Skeletal muscle satellite cell (primary cell): Measurements from ENCODE around the gene REPIN1.

ENCODE experiments used
- H3K27me3 ChIP-seq: 2 replicates; pipeline ENCODE4 v1.7.0; 2013; ENCODE audit warnings: low read length; ENCODE audit not compliant: control insufficient read depth, insufficient read depth
- H3K36me3 ChIP-seq: 2 replicates; pipeline ENCODE4 v1.7.0; 2013; ENCODE audit warnings: mild to moderate bottlenecking, control low read depth, low read length; ENCODE audit not compliant: insufficient read depth
- H3K4me1 ChIP-seq: 2 replicates; pipeline ENCODE4 v1.7.0; 2013; ENCODE audit warnings: low read length; ENCODE audit not compliant: control insufficient read depth, insufficient read depth
- H3K4me2 ChIP-seq: 2 replicates; pipeline ENCODE4 v1.7.0; 2013; ENCODE audit warnings: mild to moderate bottlenecking, low read length
- H3K4me3 ChIP-seq: 2 replicates; pipeline ENCODE4 v1.7.0; 2013; ENCODE audit warnings: low read length
- H3K9ac ChIP-seq: 2 replicates; pipeline ENCODE4 v1.7.0; 2013; ENCODE audit warnings: mild to moderate bottlenecking, low read depth, low read length, moderate library complexity
- H3K9me3 ChIP-seq: replicated peaks from 2 replicates; pipeline ENCODE4 v1.7.0; 2013; ENCODE audit warnings: mild to moderate bottlenecking, control low read depth, low read length

Gene REPIN1

DNA sequence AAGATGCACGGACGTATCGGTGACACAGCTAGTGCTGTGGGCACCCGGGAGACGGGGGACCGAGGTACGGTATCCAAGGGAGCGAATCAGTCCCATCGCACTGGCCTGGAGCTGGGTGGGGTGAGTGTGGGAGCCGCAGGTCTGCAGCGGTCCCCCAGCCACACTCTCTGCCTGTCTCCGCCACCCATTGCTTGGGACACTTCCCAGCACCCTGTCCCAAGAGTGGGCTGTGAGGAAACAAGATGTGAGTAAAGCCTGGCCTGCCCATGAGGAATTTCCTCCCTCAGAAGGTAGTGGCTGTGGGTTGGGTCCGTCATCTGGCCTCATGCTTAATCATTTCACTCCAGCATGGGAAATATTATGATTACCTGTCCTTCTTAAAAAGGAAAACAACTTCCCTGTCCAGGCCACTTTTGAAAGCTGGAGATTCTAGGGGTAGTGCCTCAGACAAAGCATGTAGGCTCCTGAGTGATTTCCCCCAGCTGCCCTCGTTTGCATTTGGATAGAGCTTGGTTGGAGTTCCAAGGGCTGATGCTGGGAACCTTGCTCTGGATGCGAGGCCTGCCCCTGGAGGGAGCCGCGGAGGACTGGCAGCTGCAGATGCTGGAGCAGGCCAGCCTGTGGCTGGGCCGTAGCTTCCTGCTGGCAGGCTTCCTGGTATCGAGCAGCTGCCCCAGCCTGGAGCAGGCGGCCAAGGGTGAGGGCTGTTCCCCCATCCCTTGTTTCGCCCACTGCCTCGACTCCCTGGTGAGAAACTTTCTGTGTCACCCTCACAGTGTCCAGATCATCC is 39.1 kb upstream of the REPIN1 start:
- Histone ChIP-seq H3K36me3 (no peaks in the 10 kb centered on the region), H3K27me3 (no peaks in the 10 kb centered on the region), H3K9ac (no peak overlapping the region), H3K4me1 (peaks cover 2% of the 10 kb centered on the region), H3K9me3 (no peaks in the 10 kb centered on the region), H3K4me3 (no peak overlapping the region), H3K4me2 (no peak overlapping the region)

DNA sequence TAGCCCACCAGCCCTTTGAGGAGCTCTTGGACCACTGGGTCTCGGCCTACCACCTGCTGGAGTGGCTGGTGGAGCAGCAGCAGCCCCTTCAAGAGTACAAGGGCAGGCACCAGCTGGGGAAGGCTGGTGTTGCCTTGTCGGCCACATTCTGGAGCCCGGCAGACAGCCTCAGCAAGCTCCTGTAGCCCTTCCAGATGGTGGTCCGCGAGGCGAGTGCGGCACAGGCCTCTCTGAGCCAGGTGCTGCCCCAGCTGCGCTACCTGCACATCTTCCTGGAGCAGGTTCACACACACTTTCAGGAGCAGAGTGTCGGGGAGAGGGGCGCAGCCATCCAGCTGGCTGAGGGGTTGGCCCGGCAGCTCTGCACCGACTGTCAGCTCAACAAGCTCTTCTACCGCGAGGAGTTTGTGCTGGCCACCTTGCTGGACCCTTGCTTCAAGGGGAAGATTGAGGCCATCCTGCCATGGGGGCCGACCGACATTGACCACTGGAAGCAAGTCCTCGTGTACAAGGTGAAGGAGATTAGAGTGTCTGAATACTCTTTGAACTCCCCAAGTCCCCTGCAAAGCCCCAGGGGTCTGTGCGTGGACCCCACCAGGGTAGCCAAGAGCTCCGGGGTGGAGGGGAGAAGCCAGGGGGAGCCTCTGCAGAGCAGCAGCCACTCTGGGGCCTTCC is 38.3 kb upstream of the REPIN1 start:
- H3K4me3 ChIP-seq = no peak overlapping the region
- H3K36me3 ChIP-seq = no peaks in the 10 kb centered on the region
- H3K27me3 ChIP-seq = no peaks in the 10 kb centered on the region
- H3K9ac ChIP-seq = no peak overlapping the region
- H3K4me1 ChIP-seq = peaks cover 2% of the 10 kb centered on the region
- H3K9me3 ChIP-seq = no peaks in the 10 kb centered on the region
- no peak overlapping the region for H3K4me2 ChIP-seq

DNA sequence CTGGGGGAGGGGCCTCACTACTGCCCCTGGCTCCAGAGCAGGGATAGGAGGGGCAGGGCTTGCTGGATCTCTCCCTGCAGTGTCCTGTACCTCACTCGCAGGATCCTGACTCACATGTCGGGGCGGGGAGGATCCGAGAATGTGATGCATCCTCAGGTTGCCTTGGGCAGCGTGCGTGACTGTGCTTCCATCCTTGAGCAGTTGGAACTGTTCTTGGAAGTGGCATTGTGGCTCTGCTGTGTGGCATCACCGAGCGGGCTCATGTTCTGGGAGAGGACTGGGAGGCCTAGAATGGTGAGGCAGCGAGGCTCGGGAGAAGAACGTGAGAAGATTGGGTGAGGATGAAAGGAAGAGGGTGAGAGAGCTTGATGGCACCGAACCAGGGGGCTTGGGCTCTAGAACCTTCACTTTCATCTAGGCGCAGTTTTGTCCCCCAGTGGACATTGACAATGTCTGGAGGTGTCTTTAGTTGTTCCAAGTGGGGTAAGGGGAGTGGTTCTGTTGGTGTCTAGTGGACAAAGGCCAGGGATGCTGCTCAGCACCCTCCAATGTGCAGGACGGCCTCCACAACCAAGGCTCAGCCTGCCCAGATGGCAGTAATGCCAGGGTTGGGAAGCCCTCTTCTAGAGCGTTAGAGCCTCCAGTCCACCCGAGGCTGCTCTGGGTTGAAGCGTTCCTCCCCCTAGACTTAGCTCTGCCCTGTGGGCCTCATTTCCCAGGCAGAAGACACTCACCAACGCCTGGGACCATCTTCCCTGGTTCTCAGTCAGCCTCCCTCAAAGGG is 35.6 kb upstream of the REPIN1 start:
- H3K4me1 ChIP-seq = peaks cover 2% of the 10 kb centered on the region
- H3K4me3 ChIP-seq = no peak overlapping the region
- no peak overlapping the region for H3K9ac ChIP-seq
- no peaks in the 10 kb centered on the region for H3K36me3 ChIP-seq
- H3K4me2 ChIP-seq = no peak overlapping the region
- H3K9me3 ChIP-seq = no peaks in the 10 kb centered on the region
- peaks cover 6% of the 10 kb centered on the region for H3K27me3 ChIP-seq

DNA sequence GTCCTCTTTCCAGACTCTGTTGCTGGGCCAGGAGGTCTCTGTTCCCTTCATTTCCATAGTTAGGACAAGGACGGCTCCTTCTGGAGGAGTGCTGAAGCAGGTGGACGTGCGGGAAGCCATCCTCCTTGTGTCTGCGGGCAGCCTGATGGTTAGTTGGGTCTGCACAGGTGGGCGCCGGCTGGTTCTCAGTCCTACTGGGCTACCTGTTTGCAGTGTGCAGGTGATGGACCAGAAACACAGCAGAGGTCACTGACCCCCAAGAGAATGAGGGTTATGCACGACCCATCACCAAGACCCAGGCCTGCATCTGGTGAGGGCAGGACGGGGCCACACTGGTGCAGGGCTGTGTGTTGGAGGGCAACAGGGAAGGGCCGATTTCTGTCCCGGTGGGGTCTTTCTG is 35.0 kb upstream of the REPIN1 start:
- no peak overlapping the region for H3K4me2 ChIP-seq
- H3K36me3 ChIP-seq = no peaks in the 10 kb centered on the region
- no peaks in the 10 kb centered on the region for H3K9me3 ChIP-seq

DNA sequence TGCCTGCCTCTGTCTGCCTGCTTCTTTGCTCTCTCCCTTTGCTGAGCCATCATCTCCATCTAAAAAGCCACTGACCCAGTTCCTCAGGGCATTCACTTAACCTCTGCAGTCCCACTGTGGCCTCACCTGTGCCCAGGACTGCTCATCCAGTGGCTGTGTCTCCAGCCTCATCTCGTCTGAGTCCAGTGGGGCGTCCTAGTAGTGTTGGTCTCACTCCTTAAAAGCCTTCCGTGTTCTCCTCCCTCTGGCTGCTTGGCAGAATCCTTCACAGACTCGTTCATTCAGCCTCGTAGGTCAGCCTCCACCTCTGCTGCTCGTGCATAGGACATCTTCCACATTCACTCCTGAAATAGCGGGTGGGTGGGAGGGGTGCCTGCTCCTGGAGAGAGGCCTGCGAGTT is 34.5 kb upstream of the REPIN1 start:
- H3K9me3 ChIP-seq = no peaks in the 10 kb centered on the region
- H3K9ac ChIP-seq = no peak overlapping the region
- H3K4me1 ChIP-seq = peaks cover 4% of the 10 kb centered on the region
- no peak overlapping the region for H3K4me3 ChIP-seq
- H3K4me2 ChIP-seq = no peak overlapping the region
- no peaks in the 10 kb centered on the region for H3K36me3 ChIP-seq
- H3K27me3 ChIP-seq = peaks cover 17% of the 10 kb centered on the region

More for the DNA sequence above, 35.0 kb upstream of the REPIN1 start:
- Histone ChIP-seq H3K4me1 (peaks cover 2% of the 10 kb centered on the region), H3K9ac (no peak overlapping the region), H3K27me3 (peaks cover 13% of the 10 kb centered on the region), H3K4me3 (no peak overlapping the region)

DNA sequence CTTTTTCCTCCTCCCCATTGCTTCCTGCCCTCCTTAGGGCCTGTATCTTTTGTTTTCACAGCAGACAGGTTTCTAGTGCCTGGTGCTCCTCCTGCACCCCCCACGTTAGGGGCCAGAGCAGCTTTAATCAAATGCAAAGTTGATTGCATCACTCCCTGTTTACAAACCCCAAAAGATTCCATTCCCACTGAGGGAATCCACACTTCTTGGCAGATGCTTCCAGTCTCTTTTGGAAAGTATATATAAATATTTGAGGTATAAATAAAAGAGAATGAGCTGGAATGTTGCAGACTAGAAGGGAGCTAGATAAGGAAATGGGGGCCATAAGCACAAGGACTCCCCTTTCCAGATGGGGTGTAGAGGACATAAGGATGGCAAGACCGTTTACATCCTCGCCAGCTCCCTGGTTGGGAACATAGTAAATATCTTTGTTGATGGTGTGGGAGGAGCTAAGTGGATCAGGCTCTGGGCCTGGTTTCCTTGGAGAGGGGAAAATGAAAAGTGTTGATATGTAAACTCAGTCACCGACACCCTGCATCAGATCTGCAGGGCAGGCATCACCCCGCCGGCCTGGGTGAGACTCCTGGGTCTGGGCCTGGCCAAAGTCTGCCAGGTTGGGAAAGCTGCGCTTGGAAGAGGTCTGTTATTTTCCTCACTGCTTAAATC is 33.4 kb upstream of the REPIN1 start:
- H3K36me3 ChIP-seq = no peaks in the 10 kb centered on the region
- peaks cover 12% of the 10 kb centered on the region for H3K4me1 ChIP-seq
- H3K4me2 ChIP-seq = no peak overlapping the region
- H3K9ac ChIP-seq = no peak overlapping the region
- no peak overlapping the region for H3K4me3 ChIP-seq
- no peaks in the 10 kb centered on the region for H3K9me3 ChIP-seq
- peaks cover 28% of the 10 kb centered on the region for H3K27me3 ChIP-seq

DNA sequence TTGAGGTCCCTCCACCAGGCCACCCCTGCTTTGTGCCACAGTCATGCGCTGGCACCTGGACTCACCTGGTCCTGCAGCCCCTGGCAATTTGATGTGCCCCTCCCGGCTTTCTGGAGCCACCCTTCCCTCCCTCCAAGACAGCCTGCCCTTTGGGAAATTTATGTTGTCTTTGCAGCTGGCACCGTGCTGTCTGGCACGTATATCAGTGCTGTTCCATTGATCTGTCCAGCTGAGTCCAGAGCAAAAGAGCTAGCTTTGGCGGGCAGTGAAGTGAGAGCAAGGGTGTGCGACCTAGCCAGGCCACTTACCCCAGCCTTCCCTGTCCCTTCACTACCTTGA is 32.9 kb upstream of the REPIN1 start:
- Histone ChIP-seq H3K4me2 (no peak overlapping the region), H3K9ac (no peak overlapping the region), H3K4me3 (no peak overlapping the region), H3K27me3 (peaks cover 30% of the 10 kb centered on the region), H3K36me3 (no peaks in the 10 kb centered on the region), H3K9me3 (no peaks in the 10 kb centered on the region), H3K4me1 (peaks cover 13% of the 10 kb centered on the region)

DNA sequence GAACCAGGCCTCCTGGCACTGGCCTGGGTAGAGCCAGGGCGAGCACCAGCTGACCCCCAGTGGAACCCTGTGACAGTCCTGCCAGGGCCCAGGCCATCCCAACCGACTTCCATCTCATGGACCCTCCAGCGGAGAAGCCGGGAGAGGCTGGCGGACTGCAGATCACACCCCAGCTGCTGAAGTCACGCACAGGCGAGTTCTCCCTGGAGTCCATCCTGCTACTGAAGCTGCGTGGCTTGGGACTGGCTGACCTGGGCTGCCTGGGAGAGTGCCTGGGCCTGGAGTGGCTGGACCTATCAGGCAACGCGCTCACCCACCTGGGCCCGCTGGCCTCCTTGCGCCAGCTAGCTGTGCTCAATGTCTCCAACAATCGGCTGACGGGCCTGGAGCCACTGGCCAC is 31.9 kb upstream of the REPIN1 start:
- H3K36me3 ChIP-seq = no peaks in the 10 kb centered on the region
- H3K9me3 ChIP-seq = no peaks in the 10 kb centered on the region
- no peak overlapping the region for H3K4me3 ChIP-seq
- H3K4me1 ChIP-seq = peaks cover 13% of the 10 kb centered on the region
- H3K9ac ChIP-seq = no peak overlapping the region
- no peak overlapping the region for H3K4me2 ChIP-seq
- peaks cover 37% of the 10 kb centered on the region for H3K27me3 ChIP-seq

DNA sequence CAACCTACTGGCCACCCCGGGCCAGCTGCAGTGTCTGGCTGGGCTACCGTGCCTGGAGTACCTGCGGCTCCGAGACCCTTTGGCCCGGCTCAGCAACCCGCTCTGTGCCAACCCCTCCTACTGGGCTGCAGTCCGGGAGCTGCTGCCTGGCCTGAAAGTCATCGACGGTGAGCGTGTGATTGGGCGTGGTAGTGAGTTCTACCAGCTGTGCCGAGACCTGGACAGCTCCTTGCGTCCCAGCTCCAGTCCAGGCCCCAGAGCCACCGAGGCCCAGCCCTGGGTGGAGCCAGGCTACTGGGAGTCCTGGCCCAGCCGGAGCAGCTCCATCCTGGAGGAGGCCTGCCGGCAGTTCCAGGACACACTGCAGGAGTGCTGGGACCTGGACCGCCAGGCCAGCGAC is 31.4 kb upstream of the REPIN1 start:
- H3K4me3 ChIP-seq = no peak overlapping the region
- H3K27me3 ChIP-seq = peaks cover 41% of the 10 kb centered on the region
- H3K9me3 ChIP-seq = no peaks in the 10 kb centered on the region
- H3K4me1 ChIP-seq = peaks cover 13% of the 10 kb centered on the region
- H3K4me2 ChIP-seq = no peak overlapping the region
- H3K9ac ChIP-seq = no peak overlapping the region
- H3K36me3 ChIP-seq = no peaks in the 10 kb centered on the region

DNA sequence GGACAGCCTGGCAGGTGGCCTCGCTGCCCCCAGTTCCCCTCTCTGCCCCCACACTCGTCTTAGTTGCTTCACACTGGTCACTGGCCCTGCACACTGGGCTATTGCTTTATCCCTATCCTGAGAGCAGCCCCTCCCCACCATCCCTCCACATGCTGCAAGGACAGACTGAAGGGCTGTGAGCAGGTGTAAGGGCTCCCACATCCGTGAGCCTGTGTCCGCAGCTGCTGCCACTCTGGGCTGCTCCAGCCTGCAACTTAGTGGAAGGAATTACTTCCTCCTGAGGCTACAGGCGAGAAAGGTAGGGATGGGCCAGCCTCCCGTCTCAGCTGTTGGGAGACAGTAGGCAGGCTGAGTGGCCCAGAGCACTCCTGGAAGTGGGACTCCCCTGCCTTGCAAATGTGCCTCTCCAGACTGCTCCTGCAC is 31.0 kb upstream of the REPIN1 start:
- peaks cover 13% of the 10 kb centered on the region for H3K4me1 ChIP-seq
- no peak overlapping the region for H3K9ac ChIP-seq
- H3K4me2 ChIP-seq = no peak overlapping the region
- H3K4me3 ChIP-seq = no peak overlapping the region
- no peaks in the 10 kb centered on the region for H3K36me3 ChIP-seq
- H3K9me3 ChIP-seq = no peaks in the 10 kb centered on the region
- peaks cover 46% of the 10 kb centered on the region for H3K27me3 ChIP-seq

DNA sequence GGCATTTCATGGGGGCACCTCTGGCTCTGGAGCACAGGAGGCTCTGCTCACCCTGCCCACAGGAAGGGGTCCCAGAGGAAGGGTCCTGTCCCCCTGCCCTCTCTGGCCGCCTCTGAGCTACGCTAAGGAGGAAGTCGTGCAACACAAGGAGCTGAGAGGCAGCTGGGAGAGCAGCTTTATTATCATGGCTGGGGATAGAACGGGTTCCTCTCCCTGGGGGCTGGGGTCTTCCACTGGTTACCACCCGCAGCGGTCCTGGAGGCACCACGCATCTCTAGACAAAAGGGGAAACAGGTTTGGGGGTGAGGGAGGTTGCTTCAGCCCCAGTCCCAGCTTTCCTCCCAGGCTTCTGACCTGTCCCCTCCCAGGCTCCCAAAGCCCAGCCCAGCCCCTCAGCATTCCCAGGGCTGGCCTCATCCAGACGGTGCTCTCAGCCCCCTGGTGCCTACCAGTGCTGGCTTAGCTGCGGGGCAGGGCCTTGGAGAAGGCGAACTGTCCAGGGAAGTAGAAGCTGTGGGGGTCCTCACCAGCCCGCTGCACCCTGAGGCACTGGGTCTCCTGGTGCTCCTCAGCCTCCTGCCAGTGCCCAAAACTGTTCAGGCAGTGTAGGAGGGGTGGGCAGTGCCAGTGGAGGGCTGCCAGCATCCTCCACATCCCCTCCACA is 30.3 kb upstream of the REPIN1 start:
- H3K36me3 ChIP-seq = no peaks in the 10 kb centered on the region
- no peak overlapping the region for H3K4me3 ChIP-seq
- no peaks in the 10 kb centered on the region for H3K9me3 ChIP-seq
- peaks cover 52% of the 10 kb centered on the region for H3K27me3 ChIP-seq
- no peak overlapping the region for H3K9ac ChIP-seq
- peaks cover 13% of the 10 kb centered on the region for H3K4me1 ChIP-seq
- H3K4me2 ChIP-seq = no peak overlapping the region
